Osteoblast (primary cell): ENCODE results near the gene E2F1. TPM values are rescaled to one million over a fixed set of nuclear protein-coding genes. Genes with fewer than 3 reads are reported as not detected.
A peak's percentile ranks its signal among the peaks of the same experiment; 100 is the strongest.

Source experiments
- DNase-seq: peaks from one replicate; pipeline ENCODE4 v3.0.0; 2011; ENCODE audit warnings: low spot score, mixed read lengths; ENCODE audit not compliant: insufficient read length; ENCODE audit errors: missing footprints
- H2AFZ ChIP-seq: 2 replicates; pipeline ENCODE4 v1.6.0; 2011; ENCODE audit warnings: mild to moderate bottlenecking, low read length
- H3K27ac ChIP-seq: 2 replicates; pipeline ENCODE4 v1.5.1; 2011; ENCODE audit warnings: mild to moderate bottlenecking, low read depth, low read length, moderate library complexity
- H3K27me3 ChIP-seq: 2 replicates; pipeline ENCODE4 v1.6.0; 2012; ENCODE audit warnings: mild to moderate bottlenecking, control low read depth, inconsistent platforms, low read length, moderate library complexity; ENCODE audit not compliant: insufficient read depth
- H3K36me3 ChIP-seq: 2 replicates; pipeline ENCODE4 v1.5.1; 2011; ENCODE audit warnings: mild to moderate bottlenecking, low read length, control low read depth, moderate library complexity; ENCODE audit not compliant: insufficient read depth
- H3K4me1 ChIP-seq: 2 replicates; pipeline ENCODE4 v1.5.1; 2011; ENCODE audit warnings: mild to moderate bottlenecking, low read length, control low read depth, moderate library complexity; ENCODE audit not compliant: insufficient read depth
- H3K4me2 ChIP-seq: 2 replicates; pipeline ENCODE4 v1.6.0; 2011; ENCODE audit warnings: mild to moderate bottlenecking, low read length; ENCODE audit not compliant: insufficient read depth
- H3K4me3 ChIP-seq: fragments of 200-600 bp; sonication (generic); 3 replicates; pipeline ENCODE4 v1.5.1; 2012; ENCODE audit warnings: mild to moderate bottlenecking, low read length, inconsistent platforms; ENCODE audit not compliant: insufficient read depth
- H3K79me2 ChIP-seq: 2 replicates; pipeline ENCODE4 v1.6.0; 2012; ENCODE audit warnings: mild to moderate bottlenecking, low read length, control low read depth, inconsistent platforms; ENCODE audit not compliant: insufficient read depth
- H3K9me3 ChIP-seq: 2 replicates; pipeline ENCODE4 v1.5.1; 2011; ENCODE audit warnings: low read depth, low read length, control low read depth
- H4K20me1 ChIP-seq: 2 replicates; pipeline ENCODE4 v1.6.0; 2012; ENCODE audit warnings: mild to moderate bottlenecking, low read length, control low read depth; ENCODE audit not compliant: insufficient read depth
- CTCF ChIP-seq: IDR thresholded peaks from 2 replicates; pipeline ENCODE4 v1.5.1; 2011; ENCODE audit warnings: mild to moderate bottlenecking, low read depth, low read length, moderate library complexity; ENCODE audit errors: extremely low read depth
- total RNA-seq: library from RNA; depleted of rRNA; stranded (reverse); fragments of >200 nt; gene quantifications from 2 replicates; pipeline ENCODE4 v1.2.3, GENCODE V29; 2012

E2F1 gene
- total RNA-seq, 1 donor: 1.4 TPM

DNA sequence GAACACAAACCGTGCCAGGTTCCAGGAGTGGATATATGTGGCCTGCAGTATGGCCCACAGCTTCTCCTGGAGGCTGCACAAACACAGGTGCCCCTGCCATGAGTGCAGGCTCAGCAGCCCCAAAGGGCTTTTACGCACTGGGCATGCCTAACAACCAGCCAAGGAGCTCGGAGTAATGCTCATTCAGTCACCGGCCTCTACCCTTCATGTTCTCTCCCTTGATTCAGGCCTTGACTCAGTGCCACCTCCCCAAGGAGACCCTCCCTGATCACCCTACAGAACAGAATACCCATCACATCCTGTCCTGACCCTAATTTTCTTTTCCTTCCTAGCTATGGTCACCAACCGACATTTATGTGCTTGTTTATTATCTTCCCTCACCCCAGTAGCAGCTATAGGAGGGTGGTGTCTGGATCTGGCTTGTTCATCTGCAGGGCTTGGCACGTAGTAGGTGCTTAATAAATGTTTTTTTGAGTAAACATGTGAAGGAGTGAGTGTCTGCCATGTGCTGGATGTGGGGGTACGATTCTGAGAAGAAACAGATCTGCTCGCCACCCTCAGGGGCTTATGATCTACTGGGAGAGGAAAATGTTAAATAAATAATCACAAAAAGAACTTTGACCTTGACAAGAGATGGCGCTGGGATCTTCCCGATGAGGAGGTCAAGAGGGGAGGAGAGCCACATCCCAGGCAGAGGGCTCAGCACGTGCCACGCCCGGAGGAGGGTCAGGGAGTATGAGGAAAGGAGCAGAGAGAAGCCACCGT, 24.7 kb upstream of the E2F1 start:
- H4K20me1 ChIP-seq: no peaks in the 10 kb centered on the region
- H3K36me3 ChIP-seq: peaks cover 18% of the 10 kb centered on the region
- no peak overlapping the region for H3K4me2 ChIP-seq
- H3K4me3 ChIP-seq: no peak overlapping the region
- H3K27ac ChIP-seq: no peak overlapping the region
- H2AFZ ChIP-seq: no peak overlapping the region
- peak; percentile 39 for DNase-seq
- H3K27me3 ChIP-seq: no peaks in the 10 kb centered on the region
- no peaks in the 10 kb centered on the region for H3K4me1 ChIP-seq
- no peak for TF ChIP-seq CTCF
- no peaks in the 10 kb centered on the region for H3K79me2 ChIP-seq
- H3K9me3 ChIP-seq: no peaks in the 10 kb centered on the region

DNA sequence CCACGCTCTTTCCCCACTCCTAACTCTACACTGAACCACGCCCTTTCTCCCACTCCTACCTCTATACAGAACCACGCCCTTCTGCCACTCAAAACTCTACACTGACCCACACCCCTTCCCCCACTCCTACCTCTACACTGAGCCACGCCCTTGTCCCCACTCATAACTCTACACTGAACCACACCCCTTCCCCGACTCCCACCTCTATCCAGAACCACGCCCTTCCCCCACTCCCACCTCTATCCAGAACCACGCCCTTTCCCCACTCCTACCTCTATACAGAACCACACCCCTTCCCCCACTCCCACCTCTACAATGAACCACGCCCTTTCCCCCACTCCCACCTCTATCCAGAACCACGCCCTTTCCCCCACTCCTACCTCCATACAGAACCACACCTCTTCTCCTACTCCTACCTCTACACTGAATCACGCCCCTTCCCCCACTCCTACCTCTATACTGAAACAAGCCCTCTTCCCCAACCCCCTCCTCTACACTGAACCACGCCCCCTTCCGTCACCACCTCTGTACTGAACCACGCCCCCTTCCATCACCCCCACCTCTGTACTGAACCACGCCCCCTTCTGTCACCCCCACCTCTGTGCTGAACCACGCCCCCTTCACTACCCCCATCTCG, 23.8 kb upstream of the E2F1 start:
- Histone ChIP-seq H3K4me1 (no peaks in the 10 kb centered on the region), H3K27me3 (no peaks in the 10 kb centered on the region), H3K27ac (no peak overlapping the region), H4K20me1 (no peaks in the 10 kb centered on the region), H2AFZ (no peak overlapping the region), H3K4me2 (no peak overlapping the region), H3K79me2 (no peaks in the 10 kb centered on the region), H3K36me3 (peaks cover 18% of the 10 kb centered on the region), H3K4me3 (no peak overlapping the region), H3K9me3 (no peaks in the 10 kb centered on the region)
- DNase-seq: no peak
- no peak for TF ChIP-seq CTCF

- peaks cover 18% of the 10 kb centered on the region for H3K36me3 ChIP-seq
- no peak overlapping the region for H3K27ac ChIP-seq
- H3K4me3 ChIP-seq: no peak overlapping the region
- H3K79me2 ChIP-seq: no peaks in the 10 kb centered on the region
- no peak for TF ChIP-seq CTCF
- H3K27me3 ChIP-seq: no peaks in the 10 kb centered on the region
- no peaks in the 10 kb centered on the region for H3K4me1 ChIP-seq
- no peaks in the 10 kb centered on the region for H4K20me1 ChIP-seq
- no peak overlapping the region for H3K4me2 ChIP-seq
- DNase-seq: peak; percentile 56
- H3K9me3 ChIP-seq: no peaks in the 10 kb centered on the region
- no peak overlapping the region for H2AFZ ChIP-seq
Measured at GRCh38 chr20:33709398-33709797, 23.2 kb upstream of the E2F1 start.

DNA sequence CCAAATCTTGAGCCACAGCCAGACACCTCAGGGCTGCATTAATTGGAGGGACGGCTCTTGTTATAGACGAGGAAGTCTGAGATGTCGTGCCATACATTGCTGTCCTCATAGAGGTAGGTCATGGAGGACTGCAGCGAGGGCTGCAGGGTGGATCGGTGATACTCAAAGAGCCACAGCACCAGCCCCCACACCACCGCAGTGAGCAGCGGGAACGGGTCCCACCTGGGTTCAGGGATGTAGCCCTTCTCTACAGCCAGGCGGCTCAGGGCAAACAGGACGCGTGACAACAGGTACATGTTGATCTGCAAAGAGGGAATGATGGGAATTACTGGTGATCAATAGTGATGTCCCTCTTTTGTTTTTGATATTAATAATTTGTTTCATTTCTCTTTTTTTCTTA, 21.5 kb upstream of the E2F1 start:
- DNase-seq: peak; percentile 51
- Histone ChIP-seq H3K4me3 (no peak overlapping the region), H3K27me3 (no peaks in the 10 kb centered on the region), H4K20me1 (no peaks in the 10 kb centered on the region), H2AFZ (no peak overlapping the region), H3K36me3 (peaks cover 18% of the 10 kb centered on the region), H3K9me3 (no peaks in the 10 kb centered on the region), H3K4me2 (no peak overlapping the region), H3K79me2 (no peaks in the 10 kb centered on the region), H3K4me1 (no peaks in the 10 kb centered on the region), H3K27ac (no peak overlapping the region)
- TF ChIP-seq CTCF: no peak
